HG03460 (cell line): ENCODE measurements around the gene RPSA.
"Not testable (repeated sequence)": the region's sequence is repeated elsewhere in the genome, so short reads cannot be mapped to it uniquely, and the experiment has no call there.

Experiments
- ATAC-seq: cut with Tn5 transposase; IDR thresholded peaks from one replicate; pipeline ENCODE4 v1.9.1; 2021; ENCODE audit not compliant: unreplicated experiment

Gene RPSA

GRCh38 chr3:39418556-39419225, 12.2 kb downstream of the RPSA start:
- not testable (repeated sequence) for ATAC-seq

- no peak for ATAC-seq
Measured at GRCh38 chr3:39419742-39420315, 13.3 kb downstream of the RPSA start.

DNA sequence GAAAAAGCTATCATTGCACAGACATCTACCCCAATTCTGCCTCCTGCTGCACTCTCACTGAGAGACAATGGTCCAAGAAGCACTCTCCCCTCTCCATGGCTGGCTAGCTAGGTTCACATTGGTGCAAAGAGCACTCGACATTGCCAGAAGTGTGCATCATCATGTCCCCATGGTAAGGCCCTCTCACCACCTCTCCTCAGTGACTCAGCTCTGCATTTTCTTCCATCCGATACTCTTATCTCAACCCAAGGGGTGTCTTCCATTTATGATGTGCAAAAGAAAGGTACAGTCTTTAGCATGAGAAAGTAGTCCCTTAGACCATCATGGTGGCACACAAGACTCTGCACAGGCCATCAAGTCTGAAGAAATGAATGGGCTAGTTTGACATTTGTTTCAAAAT, 14.0 kb downstream of the RPSA start:
- ATAC-seq = no peak

DNA sequence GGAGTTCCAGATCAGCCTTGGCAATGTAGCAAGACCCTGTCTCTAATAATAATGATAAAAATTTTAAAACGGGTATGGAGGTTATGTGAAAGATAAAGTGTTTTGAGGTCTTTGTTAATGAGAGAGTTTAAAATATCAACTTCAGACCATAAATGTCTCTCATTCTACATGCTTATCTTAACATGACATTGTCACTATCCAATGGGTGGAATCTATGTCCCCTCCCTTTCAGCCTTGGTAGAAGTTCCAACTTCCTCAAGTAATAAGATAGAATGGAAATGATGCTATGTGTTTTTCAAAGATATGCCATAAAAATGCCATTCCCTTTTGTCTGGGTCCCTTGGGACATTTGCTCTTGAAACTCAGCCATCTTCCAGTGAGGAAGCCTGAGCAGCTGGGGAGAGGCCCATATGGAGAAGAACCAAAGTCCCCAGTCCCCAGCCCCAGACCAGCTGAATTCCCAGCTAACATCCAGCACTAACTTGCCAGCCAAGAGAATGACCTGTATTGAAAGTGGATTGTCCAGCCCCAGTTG, 17.0 kb downstream of the RPSA start:
- no peak for ATAC-seq

DNA sequence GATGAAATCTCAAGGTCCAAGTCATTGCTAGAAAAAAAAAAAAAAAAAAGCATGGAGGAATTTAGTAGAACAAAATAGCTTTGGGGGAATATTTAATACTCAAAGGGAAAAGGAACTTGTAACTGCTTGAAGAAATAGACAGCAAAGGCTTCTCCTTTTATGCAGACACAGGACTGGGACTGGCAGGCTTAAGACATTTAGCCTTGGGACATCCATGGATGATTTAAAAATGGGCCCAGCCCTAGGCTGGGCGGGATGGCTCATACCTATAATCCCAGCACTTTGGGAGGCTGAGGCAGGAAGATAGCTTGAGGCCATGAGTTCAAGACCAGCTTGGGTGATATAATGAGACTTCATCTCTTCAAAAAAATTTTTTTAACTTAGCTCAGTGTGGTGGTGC, 19.8 kb downstream of the RPSA start:
- ATAC-seq = no peak

DNA sequence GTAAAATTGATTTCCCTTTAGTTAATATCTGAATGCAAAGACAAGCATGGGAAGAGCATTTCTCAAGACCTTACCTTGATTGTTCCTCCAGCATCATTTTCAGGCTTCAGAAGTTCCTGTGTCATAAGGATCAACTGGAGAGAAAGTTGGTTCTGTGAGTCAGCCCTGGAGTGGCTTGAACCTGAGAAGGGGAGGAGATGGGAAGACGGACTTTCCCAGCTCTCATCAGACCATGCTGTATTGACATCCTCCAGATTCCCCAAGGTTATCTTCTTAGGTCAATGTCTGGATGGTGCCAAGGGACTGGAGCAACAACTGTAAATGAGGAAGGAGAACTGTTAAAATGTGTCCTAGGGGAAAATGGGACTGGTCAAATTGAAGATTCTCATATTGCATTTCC, 21.0 kb downstream of the RPSA start:
- no peak for ATAC-seq

- ATAC-seq = no peak
Measured at GRCh38 chr3:39428745-39429201, 22.3 kb downstream of the RPSA start.

- no peak for ATAC-seq
Measured at GRCh38 chr3:39429466-39429865, 22.9 kb downstream of the RPSA start.

GRCh38 chr3:39432342-39432741, 25.8 kb downstream of the RPSA start:
- no peak for ATAC-seq

- no peak for ATAC-seq
Measured at GRCh38 chr3:39433642-39434041, 27.1 kb downstream of the RPSA start.

DNA sequence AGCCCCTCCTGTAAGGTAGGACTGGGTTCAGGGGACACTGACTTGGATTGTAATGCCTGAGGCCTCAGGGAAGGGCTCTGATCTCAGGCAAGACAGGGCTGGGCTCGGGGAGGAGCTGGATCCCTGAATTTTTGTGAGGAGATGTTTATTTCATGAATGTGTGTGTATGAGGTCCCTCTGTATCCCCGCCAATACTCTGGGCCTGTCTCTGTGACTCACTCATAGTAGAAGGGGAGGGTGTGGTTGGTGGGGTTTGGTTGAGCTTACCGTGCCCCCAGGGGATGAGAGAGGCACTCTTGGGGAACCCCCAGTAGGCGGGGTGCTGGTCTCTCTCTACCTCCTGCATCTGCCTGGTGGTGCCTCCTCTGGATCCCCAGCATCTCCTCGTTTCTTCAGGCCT, 28.1 kb downstream of the RPSA start:
- ATAC-seq = no peak

DNA sequence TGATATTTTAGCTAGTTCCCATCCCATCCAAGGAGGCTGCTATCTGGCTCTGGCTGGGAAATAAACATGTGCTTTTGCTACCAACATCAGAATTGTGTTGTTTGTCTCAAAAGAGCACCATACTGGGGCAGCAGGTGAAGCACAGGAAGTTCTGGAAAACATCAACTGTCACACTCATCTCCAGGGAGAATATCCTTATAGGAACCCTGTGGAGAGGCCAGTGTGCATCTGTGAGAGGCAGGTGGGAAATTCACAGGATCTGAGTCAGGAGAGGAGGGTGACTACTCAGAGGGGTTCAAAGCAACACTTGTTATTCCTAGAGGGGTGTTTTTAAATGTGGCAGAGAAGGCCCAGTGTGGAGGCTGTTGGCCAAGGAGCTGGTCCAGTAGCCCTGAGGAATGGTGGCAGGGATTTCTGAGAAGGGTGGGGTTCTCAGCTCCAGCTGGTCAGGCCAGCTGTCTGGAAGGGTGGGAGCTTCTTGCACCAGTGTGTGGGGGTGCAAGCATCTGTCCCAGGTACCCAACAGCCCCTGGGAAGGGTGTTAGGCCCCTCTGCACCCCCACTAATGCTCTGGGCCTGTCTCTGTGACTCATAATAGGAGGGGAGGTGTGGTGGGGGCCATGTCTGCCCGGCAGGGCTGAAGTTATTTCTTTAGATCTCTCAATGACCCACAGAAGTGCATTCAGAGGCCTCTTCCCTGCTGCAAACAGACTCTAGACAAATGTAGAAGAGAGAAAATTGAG, 28.7 kb downstream of the RPSA start:
- no peak for ATAC-seq

DNA sequence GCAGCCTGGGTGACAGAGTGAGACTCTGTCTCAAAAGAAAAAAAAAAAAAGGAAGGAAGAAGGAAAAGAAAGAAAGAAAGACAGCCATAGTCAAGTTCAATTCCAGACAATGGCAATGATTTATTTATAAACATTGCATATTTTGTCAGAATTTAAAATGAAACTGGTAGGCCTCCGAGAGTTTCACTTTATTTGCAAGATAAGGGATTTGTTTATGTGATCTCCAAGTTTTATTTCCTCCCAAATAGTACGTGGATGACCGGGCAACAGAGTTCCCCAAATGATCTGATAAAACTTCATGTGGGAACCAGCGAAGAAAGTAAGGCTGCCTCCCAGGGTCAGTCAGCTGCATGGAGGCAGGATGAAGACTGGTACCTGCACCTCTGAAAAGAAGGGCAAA, 32.4 kb downstream of the RPSA start:
- no peak for ATAC-seq

GRCh38 chr3:39440316-39440715, 33.8 kb downstream of the RPSA start:
- no peak for ATAC-seq

DNA sequence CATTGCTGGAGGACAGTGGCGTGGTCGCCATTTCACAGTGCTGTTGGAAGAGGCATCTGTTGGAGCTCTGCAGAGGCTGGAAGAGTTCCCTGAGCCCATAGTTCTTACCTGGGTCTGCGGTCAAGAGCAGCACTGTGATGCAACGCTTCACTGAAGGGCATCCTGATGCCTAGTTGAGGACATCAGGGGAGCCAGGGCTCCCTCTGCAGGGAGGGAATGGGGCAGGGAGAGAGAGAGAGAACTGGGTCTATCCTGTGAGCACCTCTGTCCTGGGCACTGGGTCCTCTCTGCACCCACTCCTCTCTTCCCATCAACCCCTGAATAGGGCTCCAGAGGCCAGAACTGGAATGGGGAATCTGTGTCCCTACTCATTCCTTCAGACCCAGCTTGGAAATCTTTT, 37.0 kb downstream of the RPSA start:
- ATAC-seq = no peak

GRCh38 chr3:39445927-39446326, 39.4 kb downstream of the RPSA start:
- no peak for ATAC-seq

GRCh38 chr3:39446444-39446843, 39.9 kb downstream of the RPSA start:
- no peak for ATAC-seq

DNA sequence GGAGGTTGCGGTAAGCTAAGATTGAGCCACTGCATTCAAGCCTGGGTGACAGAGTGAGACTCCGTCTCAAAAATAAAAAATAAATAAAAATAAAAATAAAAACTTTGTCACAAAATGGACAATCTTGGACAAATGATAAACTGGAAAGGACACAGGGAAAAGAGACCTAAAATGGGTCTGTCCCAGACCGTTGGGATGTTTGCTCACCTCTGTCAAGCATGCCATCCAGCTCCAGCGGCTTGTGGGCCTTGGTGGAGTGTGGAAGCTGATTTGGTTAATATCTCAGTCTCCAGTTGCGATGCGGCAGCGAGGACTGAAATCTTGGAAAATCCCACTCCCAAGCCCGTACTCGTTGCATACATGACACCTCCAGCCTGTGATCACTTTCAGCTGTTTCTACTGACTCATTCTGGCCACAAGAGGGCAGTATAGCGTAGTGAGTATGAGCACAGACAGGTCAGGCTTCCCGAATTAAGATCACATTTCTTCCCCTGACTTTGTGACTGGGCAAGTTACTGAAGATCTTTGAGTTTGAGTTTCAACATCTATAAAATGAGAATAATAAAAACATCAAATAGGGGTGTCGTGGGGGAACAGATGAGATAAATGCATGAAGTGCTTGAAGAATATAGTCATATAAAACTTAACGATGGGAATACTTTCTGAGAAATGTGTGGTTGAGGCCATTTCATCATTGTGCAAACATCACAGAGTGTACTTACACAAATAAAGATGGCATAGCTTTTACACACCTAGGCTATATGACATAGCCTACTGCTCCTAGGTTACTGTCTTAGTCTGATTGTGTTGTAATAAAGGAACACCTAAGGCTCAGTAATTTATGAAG, 41.3 kb downstream of the RPSA start:
- ATAC-seq = peak; percentile 77

GRCh38 chr3:39448506-39449233, 42.1 kb downstream of the RPSA start:
- ATAC-seq = no peak

- ATAC-seq = no peak
Measured at GRCh38 chr3:39449796-39450195, 43.3 kb downstream of the RPSA start.
